Anterior cingulate cortex (tissue), 58 donors: ENCODE results near the gene PCBD2.
"Not testable (repeated sequence)": the region's sequence is repeated elsewhere in the genome, so short reads cannot be mapped to it uniquely, and the experiment has no call there.

Experiments used
- DNase-seq, 58 donors: peaks; one replicate each; lab custom pipeline; 2025; lab: John Stamatoyannopoulos, UW

Gene PCBD2

GRCh38 chr5:134904610-134905245 is at the start of gene PCBD2:
Gene PCBD2, plus strand, starts transcription at chr5:134905131. Its CDS starts 9 bp downstream, at chr5:134905140.
- peak in 55 of 58 donors; percentile 40 to 88 (median 79) for DNase-seq

GRCh38 chr5:134856465-134856864 is 48.5 kb upstream of the PCBD2 start:
- DNase-seq, result not testable (repeated sequence)

GRCh38 chr5:134857401-134857800 is 47.5 kb upstream of the PCBD2 start:
- no peak for DNase-seq

GRCh38 chr5:134864707-134865106 is 40.2 kb upstream of the PCBD2 start:
- DNase-seq, result no peak

GRCh38 chr5:134873494-134873893 is 31.4 kb upstream of the PCBD2 start:
- DNase-seq, result peak in 1 of 58 donors; percentile 14

- DNase-seq, result peak in 57 of 58 donors; percentile 35 to 91 (median 82)
Measured at GRCh38 chr5:134873987-134874830, 30.7 kb upstream of the PCBD2 start, which contains the start of gene TXNDC15. Gene TXNDC15, plus strand, starts transcription at chr5:134874371. Its CDS starts 57 bp downstream, at chr5:134874428.

GRCh38 chr5:134874831-134875655 is 29.9 kb upstream of the PCBD2 start:
- DNase-seq, result peak in 56 of 58 donors; percentile 6 to 83 (median 62)

GRCh38 chr5:134877159-134877558 is 27.8 kb upstream of the PCBD2 start:
- no peak for DNase-seq

GRCh38 chr5:134878403-134878802 is 26.5 kb upstream of the PCBD2 start:
- DNase-seq, result no peak

- no peak for DNase-seq
Measured at GRCh38 chr5:134879456-134879855, 25.5 kb upstream of the PCBD2 start.

GRCh38 chr5:134880937-134881336 is 24.0 kb upstream of the PCBD2 start:
- DNase-seq, result not testable (repeated sequence)

- not testable (repeated sequence) for DNase-seq
Measured at GRCh38 chr5:134881711-134882110, 23.2 kb upstream of the PCBD2 start.

- DNase-seq, result no peak
Measured at GRCh38 chr5:134887593-134888159, 17.3 kb upstream of the PCBD2 start.

- no peak for DNase-seq
Measured at GRCh38 chr5:134889335-134889734, 15.6 kb upstream of the PCBD2 start.

GRCh38 chr5:134891473-134891872 is 13.5 kb upstream of the PCBD2 start:
- no peak for DNase-seq

GRCh38 chr5:134892282-134892681 is 12.6 kb upstream of the PCBD2 start:
- DNase-seq, result no peak

- no peak for DNase-seq
Measured at GRCh38 chr5:134892926-134893325, 12.0 kb upstream of the PCBD2 start.

GRCh38 chr5:134893748-134894505 is 11.0 kb upstream of the PCBD2 start:
- DNase-seq, result no peak

GRCh38 chr5:134902071-134902801 is 2.7 kb upstream of the PCBD2 start:
- DNase-seq, result peak in 2 of 58 donors; percentile 3 to 21
